Neuron (in vitro differentiated cells): Measurements from ENCODE around the gene ARHGAP24.
"Not testable (repeated sequence)": the region's sequence is repeated elsewhere in the genome, so short reads cannot be mapped to it uniquely, and the experiment has no call there.

Experiments
- H2AFZ ChIP-seq: one replicate; pipeline ENCODE4 v1.6.1; 2013; ENCODE audit warnings: low read depth, mild to moderate bottlenecking, inconsistent platforms, low read length, moderate library complexity
- H3K27me3 ChIP-seq: one replicate; pipeline ENCODE4 v1.6.1; 2013; ENCODE audit warnings: low read length; ENCODE audit not compliant: insufficient read depth
- H3K36me3 ChIP-seq: one replicate; pipeline ENCODE4 v1.6.1; 2013; ENCODE audit warnings: low read length; ENCODE audit not compliant: insufficient read depth
- H3K4me1 ChIP-seq: one replicate; pipeline ENCODE4 v1.6.1; 2013; ENCODE audit warnings: low read length; ENCODE audit not compliant: insufficient read depth
- H3K4me3 ChIP-seq: 2 replicates; pipeline ENCODE4 v1.5.1; 2013; ENCODE audit warnings: mild to moderate bottlenecking, low read length, moderate library complexity
- H3K9me3 ChIP-seq: one replicate; pipeline ENCODE4 v1.6.1; 2013; ENCODE audit warnings: low read length

Gene ARHGAP24

GRCh38 chr4:85812776-85813175 is 337.8 kb downstream of the ARHGAP24 start:
- Histone ChIP-seq H3K36me3 (no peaks in the 10 kb centered on the region), H3K4me3 (no peak overlapping the region), H2AFZ (no peak overlapping the region), H3K4me1 (peaks cover 12% of the 10 kb centered on the region), H3K27me3 (no peaks in the 10 kb centered on the region), H3K9me3 (no peaks in the 10 kb centered on the region)

GRCh38 chr4:85815796-85816459 is 341.0 kb downstream of the ARHGAP24 start:
- Histone ChIP-seq H3K4me3 (no peak overlapping the region), H3K27me3 (no peaks in the 10 kb centered on the region), H3K4me1 (peaks cover 6% of the 10 kb centered on the region), H3K36me3 (no peaks in the 10 kb centered on the region), H2AFZ (no peak overlapping the region), H3K9me3 (no peaks in the 10 kb centered on the region)

GRCh38 chr4:85818700-85819099 is 343.8 kb downstream of the ARHGAP24 start:
- Histone ChIP-seq H3K27me3 (no peaks in the 10 kb centered on the region), H3K9me3 (no peaks in the 10 kb centered on the region), H3K4me1 (no peaks in the 10 kb centered on the region), H2AFZ (no peak overlapping the region), H3K4me3 (no peak overlapping the region), H3K36me3 (no peaks in the 10 kb centered on the region)

GRCh38 chr4:85820101-85820500 is 345.2 kb downstream of the ARHGAP24 start:
- not testable (repeated sequence) for H3K27me3 ChIP-seq, H2AFZ ChIP-seq, H3K4me1 ChIP-seq, H3K9me3 ChIP-seq, H3K36me3 ChIP-seq, H3K4me3 ChIP-seq

GRCh38 chr4:85821688-85822455 is 346.9 kb downstream of the ARHGAP24 start:
- no peaks in the 10 kb centered on the region for H3K36me3 ChIP-seq
- no peak overlapping the region for H3K4me3 ChIP-seq
- peaks cover 12% of the 10 kb centered on the region for H3K4me1 ChIP-seq
- no peaks in the 10 kb centered on the region for H3K27me3 ChIP-seq
- H3K9me3 ChIP-seq: no peaks in the 10 kb centered on the region
- no peak overlapping the region for H2AFZ ChIP-seq

DNA sequence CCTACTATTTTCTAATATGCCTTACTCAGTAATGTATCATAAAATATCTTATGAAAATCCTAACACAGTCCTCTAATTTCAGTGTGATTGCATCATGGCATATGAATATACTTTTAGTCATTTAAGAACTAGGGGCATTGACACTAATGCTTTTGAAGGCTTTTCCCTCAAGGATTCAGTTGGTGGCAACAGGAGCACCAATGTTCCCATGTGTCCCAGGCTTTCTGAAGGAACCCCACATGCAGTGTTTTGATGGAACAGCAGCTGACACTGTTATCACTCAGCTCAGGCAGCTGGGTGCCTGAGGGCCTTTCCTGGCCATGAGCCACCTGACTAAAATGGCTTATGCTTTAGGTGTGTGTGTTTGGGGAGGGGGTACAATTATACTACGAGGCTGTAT is 348.3 kb downstream of the ARHGAP24 start:
- H3K36me3 ChIP-seq: no peaks in the 10 kb centered on the region
- H2AFZ ChIP-seq: no peak overlapping the region
- H3K27me3 ChIP-seq: no peaks in the 10 kb centered on the region
- no peak overlapping the region for H3K4me3 ChIP-seq
- no peaks in the 10 kb centered on the region for H3K9me3 ChIP-seq
- peaks cover 26% of the 10 kb centered on the region for H3K4me1 ChIP-seq

- Histone ChIP-seq H3K27me3 (no peaks in the 10 kb centered on the region), H2AFZ (peak overlapping the region; percentile 26), H3K9me3 (no peaks in the 10 kb centered on the region), H3K4me3 (no peak overlapping the region), H3K4me1 (peaks cover 29% of the 10 kb centered on the region), H3K36me3 (no peaks in the 10 kb centered on the region)
These were observed 349.4 kb downstream of the ARHGAP24 start for GRCh38 chr4:85824166-85824945.

GRCh38 chr4:85826060-85826678 is 351.2 kb downstream of the ARHGAP24 start:
- peaks cover 29% of the 10 kb centered on the region for H3K4me1 ChIP-seq
- no peaks in the 10 kb centered on the region for H3K9me3 ChIP-seq
- peak overlapping the region; percentile 78 for H2AFZ ChIP-seq
- no peaks in the 10 kb centered on the region for H3K27me3 ChIP-seq
- H3K4me3 ChIP-seq: peak overlapping the region; percentile 8
- no peaks in the 10 kb centered on the region for H3K36me3 ChIP-seq

- peak overlapping the region; percentile 28 for H3K4me3 ChIP-seq
- no peaks in the 10 kb centered on the region for H3K9me3 ChIP-seq
- no peaks in the 10 kb centered on the region for H3K27me3 ChIP-seq
- no peaks in the 10 kb centered on the region for H3K36me3 ChIP-seq
- H2AFZ ChIP-seq: peak overlapping the region; percentile 27
- H3K4me1 ChIP-seq: peaks cover 42% of the 10 kb centered on the region
These were observed 353.3 kb downstream of the ARHGAP24 start for GRCh38 chr4:85828027-85828890.

DNA sequence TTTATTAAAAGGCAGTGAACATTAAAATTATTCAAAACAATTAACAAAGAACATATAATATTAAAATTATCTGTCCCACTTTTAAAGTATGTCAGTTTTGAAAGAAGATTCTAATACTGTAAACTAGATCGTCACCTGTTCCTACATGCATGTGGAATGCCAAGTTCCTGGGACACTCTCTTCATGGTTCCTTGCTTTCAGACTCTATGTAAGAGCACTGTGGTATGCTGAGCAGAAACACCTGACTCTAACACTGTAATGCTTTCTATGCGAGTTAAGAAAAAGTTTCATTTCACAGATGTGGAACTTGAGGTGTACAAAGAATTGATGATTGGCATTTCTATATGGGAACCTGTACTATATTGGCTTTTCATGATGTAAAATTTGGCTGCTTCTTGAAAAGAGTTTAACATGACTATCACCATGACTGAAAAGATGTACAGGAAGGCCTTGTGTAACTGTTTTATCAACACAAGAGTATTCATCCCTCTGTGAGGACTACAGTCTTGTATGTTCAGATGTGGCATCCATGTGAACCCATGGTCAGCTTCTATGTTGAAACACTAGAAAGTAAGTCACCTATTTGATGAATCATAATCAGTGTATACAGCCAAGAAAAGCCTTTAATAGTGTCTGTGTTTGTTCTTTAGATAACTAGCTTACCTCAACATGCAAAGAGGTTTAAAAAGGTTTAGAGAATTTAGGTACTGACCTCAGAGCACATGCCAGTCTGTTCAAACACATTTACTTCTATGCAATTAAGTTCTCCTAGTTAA is 354.5 kb downstream of the ARHGAP24 start:
- Histone ChIP-seq H3K36me3 (no peaks in the 10 kb centered on the region), H3K4me3 (no peak overlapping the region), H3K9me3 (no peaks in the 10 kb centered on the region)

DNA sequence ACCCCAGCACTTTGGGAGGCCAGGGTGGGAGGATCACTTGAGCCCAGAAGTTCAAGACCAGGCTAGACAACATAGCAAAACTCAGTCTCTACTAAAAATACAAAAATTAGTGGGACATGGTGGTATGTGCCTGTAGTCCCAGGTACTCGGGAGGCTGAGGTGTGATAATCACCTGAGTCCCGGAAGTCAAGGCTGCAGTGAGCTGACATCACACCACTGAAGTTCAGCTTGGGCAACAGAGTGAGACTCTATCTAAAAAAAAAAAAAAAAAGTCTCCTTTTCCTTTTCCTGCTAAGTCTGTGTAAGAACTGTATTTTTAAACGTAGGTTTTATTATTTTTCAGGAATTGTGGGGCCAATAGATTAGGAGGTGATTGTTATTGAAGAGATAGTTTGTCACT is 356.7 kb downstream of the ARHGAP24 start:
- peaks cover 36% of the 10 kb centered on the region for H3K4me1 ChIP-seq
- no peaks in the 10 kb centered on the region for H3K9me3 ChIP-seq
- H3K27me3 ChIP-seq: no peaks in the 10 kb centered on the region
- no peaks in the 10 kb centered on the region for H3K36me3 ChIP-seq
- H3K4me3 ChIP-seq: no peak overlapping the region
- H2AFZ ChIP-seq: no peak overlapping the region

More for the DNA sequence above, 354.5 kb downstream of the ARHGAP24 start:
- H3K27me3 ChIP-seq: no peaks in the 10 kb centered on the region
- peaks cover 47% of the 10 kb centered on the region for H3K4me1 ChIP-seq
- no peak overlapping the region for H2AFZ ChIP-seq

DNA sequence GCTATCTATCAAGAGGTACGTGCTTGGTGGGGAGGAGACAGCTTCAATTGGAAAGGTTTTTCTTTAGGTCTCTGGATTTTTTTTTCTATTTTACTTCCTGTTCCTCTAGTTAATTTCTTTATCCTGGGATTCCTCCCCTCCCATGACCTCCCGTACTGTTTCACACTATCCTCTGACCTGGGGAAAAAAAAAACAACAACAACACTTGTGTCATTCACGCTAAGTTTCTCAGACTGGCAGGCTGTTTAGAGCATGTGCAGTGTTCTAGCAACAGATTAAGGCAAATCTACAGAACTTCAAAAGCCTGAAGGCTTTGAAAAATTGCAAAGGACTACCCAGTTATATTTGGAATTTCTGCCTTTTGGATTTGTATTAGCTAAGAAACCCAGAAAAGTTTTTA is 358.4 kb downstream of the ARHGAP24 start:
- Histone ChIP-seq H3K9me3 (no peaks in the 10 kb centered on the region), H2AFZ (no peak overlapping the region), H3K27me3 (no peaks in the 10 kb centered on the region), H3K36me3 (no peaks in the 10 kb centered on the region), H3K4me1 (peaks cover 29% of the 10 kb centered on the region), H3K4me3 (no peak overlapping the region)
